ENCODE results near the gene AJUBA. TPM values are rescaled to one million over a fixed set of nuclear protein-coding genes. Genes with fewer than 3 reads are reported as not detected.
A peak's percentile ranks its signal among the peaks of the same experiment; 100 is the strongest.

The AJUBA gene
- total RNA-seq, 1 experiment from 2014 or later, result 27.5 TPM

GRCh38 chr14:22996768-22997654 is 14.7 kb upstream of the AJUBA start:
- Histone ChIP-seq H3K27me3 (ENCODE audit: control insufficient read depth, insufficient read depth, low read length) (no peaks in the 10 kb centered on the region), H3K36me3 (replicated peaks; ENCODE audit: control insufficient read depth, insufficient read depth, low read length) (no peaks in the 10 kb centered on the region), H3K4me3 (ENCODE audit: insufficient read depth, low read depth, low read length) (no peak overlapping the region)
- no peak for DNase-seq

DNA sequence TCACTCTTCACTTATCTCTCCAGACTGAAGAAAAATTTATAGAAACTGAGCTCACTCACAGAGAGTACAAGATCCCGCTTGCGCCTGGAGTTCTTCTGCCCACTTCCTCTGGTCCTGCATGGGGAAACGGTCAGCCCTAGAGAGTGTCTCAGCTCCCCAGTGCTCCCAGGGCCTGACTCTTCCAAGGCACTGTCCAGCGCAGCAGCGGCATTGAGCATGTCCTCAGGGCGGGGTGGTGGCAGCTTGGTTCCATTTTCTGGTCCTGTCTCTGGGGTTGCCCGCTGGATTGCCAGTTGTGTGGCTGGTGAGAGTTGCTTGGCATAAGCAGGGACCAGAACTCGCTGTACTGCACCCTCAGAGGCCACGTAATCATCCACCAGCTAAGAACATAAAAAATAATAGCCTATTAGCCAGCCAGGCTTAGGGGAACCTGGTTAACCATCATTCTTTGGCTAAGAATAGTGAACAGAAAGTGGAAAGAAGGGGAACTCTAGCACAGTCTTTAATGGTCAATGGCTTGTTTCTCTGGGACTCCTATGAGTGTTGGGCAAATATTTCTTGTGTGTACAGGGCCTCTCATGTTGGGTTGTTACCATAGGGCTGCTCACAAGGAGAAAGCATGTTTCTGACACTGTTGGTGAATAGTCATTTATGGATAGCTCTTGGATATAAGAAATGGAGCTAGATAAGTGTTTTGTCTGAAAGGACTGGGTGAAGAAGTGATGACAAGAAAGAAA is 13.7 kb upstream of the AJUBA start:
- H3K27me3 ChIP-seq (ENCODE audit: control insufficient read depth, insufficient read depth, low read length), result no peaks in the 10 kb centered on the region
- H3K36me3 ChIP-seq (replicated peaks; ENCODE audit: control insufficient read depth, insufficient read depth, low read length), result no peaks in the 10 kb centered on the region
- H3K4me3 ChIP-seq (ENCODE audit: insufficient read depth, low read depth, low read length), result no peak overlapping the region
- no peak for DNase-seq

- H3K36me3 ChIP-seq (replicated peaks; ENCODE audit: control insufficient read depth, insufficient read depth, low read length), result no peaks in the 10 kb centered on the region
- peak; percentile 71 for DNase-seq
- no peaks in the 10 kb centered on the region for H3K27me3 ChIP-seq (ENCODE audit: control insufficient read depth, insufficient read depth, low read length)
- H3K4me3 ChIP-seq (ENCODE audit: insufficient read depth, low read depth, low read length), result no peak overlapping the region
Observed at GRCh38 chr14:22994762-22995275, 12.5 kb upstream of the AJUBA start.

GRCh38 chr14:22993517-22993916 is 11.2 kb upstream of the AJUBA start:
- Histone ChIP-seq H3K4me3 (ENCODE audit: insufficient read depth, low read depth, low read length) (no peak overlapping the region), H3K27me3 (ENCODE audit: control insufficient read depth, insufficient read depth, low read length) (no peaks in the 10 kb centered on the region), H3K36me3 (replicated peaks; ENCODE audit: control insufficient read depth, insufficient read depth, low read length) (no peaks in the 10 kb centered on the region)
- DNase-seq, result no peak

DNA sequence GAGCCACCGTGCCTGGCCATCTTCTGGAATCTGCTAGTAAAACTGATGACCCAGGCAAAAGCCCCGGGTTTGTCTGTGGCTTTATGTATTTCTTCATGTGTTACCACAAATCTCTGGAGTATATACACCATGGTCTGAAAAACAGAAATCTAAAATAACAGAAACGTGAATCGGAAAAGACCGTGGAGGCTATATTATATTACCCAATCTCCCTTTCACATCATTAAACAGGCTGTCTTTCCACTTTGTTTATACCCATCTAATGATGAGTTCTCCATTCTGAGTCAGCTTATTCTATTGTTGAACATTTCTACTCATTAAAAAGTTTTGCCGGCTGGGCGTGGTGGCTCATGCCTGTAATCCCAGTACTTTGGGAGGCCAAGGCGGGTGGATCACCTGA is 9.5 kb upstream of the AJUBA start:
- DNase-seq, result no peak
- H3K27me3 ChIP-seq (ENCODE audit: control insufficient read depth, insufficient read depth, low read length), result no peaks in the 10 kb centered on the region
- no peaks in the 10 kb centered on the region for H3K36me3 ChIP-seq (replicated peaks; ENCODE audit: control insufficient read depth, insufficient read depth, low read length)
- H3K4me3 ChIP-seq (ENCODE audit: insufficient read depth, low read depth, low read length), result no peak overlapping the region

GRCh38 chr14:22987291-22987690 is 4.9 kb upstream of the AJUBA start:
- H3K27me3 ChIP-seq (ENCODE audit: control insufficient read depth, insufficient read depth, low read length), result no peaks in the 10 kb centered on the region
- H3K4me3 ChIP-seq (ENCODE audit: insufficient read depth, low read depth, low read length), result no peak overlapping the region
- no peak for DNase-seq
- H3K36me3 ChIP-seq (replicated peaks; ENCODE audit: control insufficient read depth, insufficient read depth, low read length), result no peaks in the 10 kb centered on the region

GRCh38 chr14:22986508-22987054 is 4.2 kb upstream of the AJUBA start:
- DNase-seq, result peak; percentile 89
- H3K4me3 ChIP-seq (ENCODE audit: insufficient read depth, low read depth, low read length), result no peak overlapping the region

GRCh38 chr14:22985894-22986507 is 3.6 kb upstream of the AJUBA start:
- peaks cover 12% of the 10 kb centered on the region for H3K27me3 ChIP-seq (ENCODE audit: control insufficient read depth, insufficient read depth, low read length)
- no peak overlapping the region for H3K4me3 ChIP-seq (ENCODE audit: insufficient read depth, low read depth, low read length)
- H3K36me3 ChIP-seq (replicated peaks; ENCODE audit: control insufficient read depth, insufficient read depth, low read length), result no peaks in the 10 kb centered on the region
- no peak for DNase-seq

More at GRCh38 chr14:22986508-22987054, 4.2 kb upstream of the AJUBA start:
- Histone ChIP-seq H3K36me3 (replicated peaks; ENCODE audit: control insufficient read depth, insufficient read depth, low read length) (no peaks in the 10 kb centered on the region), H3K27me3 (ENCODE audit: control insufficient read depth, insufficient read depth, low read length) (peaks cover 6% of the 10 kb centered on the region)

DNA sequence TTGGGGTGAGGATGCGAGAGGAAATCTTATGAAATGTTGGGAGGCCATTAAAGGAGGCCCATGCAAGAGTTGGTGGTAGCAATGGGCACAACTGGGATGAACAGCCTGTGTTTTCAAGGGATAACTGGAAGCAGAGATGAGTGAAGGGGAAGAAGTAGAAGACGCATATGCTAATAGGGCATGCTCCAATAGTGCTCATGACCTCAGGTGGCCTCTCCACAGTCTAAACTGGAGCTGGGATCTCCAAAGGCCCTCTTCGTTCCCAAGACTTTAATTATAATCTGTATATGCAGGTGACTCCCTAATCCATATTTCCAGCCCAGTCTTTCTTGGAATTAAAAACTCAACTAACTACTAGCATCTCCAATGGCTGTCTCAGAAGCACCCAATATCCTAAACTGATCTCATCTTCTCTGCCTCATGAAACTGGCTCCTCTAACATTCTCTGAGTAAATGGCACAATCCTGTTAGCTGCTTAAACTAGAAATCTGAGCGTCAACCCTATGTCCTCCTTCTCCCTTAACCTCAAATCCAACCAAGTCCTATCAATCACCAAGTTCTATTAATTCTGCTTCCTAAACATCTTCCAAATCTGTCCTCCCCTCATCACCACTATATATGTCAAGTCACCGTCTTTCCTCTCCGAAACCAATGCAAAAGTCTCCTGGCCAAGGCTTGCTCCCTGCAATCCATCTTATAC is 2.8 kb upstream of the AJUBA start:
- Histone ChIP-seq H3K36me3 (replicated peaks; ENCODE audit: control insufficient read depth, insufficient read depth, low read length) (no peaks in the 10 kb centered on the region), H3K27me3 (ENCODE audit: control insufficient read depth, insufficient read depth, low read length) (peaks cover 15% of the 10 kb centered on the region), H3K4me3 (ENCODE audit: insufficient read depth, low read depth, low read length) (no peak overlapping the region)
- no peak for DNase-seq

- Histone ChIP-seq H3K36me3 (replicated peaks; ENCODE audit: control insufficient read depth, insufficient read depth, low read length) (peaks cover 2% of the 10 kb centered on the region), H3K4me3 (ENCODE audit: insufficient read depth, low read depth, low read length) (peak overlapping the region; percentile 68), H3K27me3 (ENCODE audit: control insufficient read depth, insufficient read depth, low read length) (peaks cover 15% of the 10 kb centered on the region)
- DNase-seq, result peak; percentile 91
Observed at GRCh38 chr14:22981876-22982476, 375 bp downstream of the AJUBA start.

- H3K4me3 ChIP-seq (ENCODE audit: insufficient read depth, low read depth, low read length), result peak overlapping the region; percentile 68
- H3K36me3 ChIP-seq (replicated peaks; ENCODE audit: control insufficient read depth, insufficient read depth, low read length), result peaks cover 2% of the 10 kb centered on the region
- peaks cover 15% of the 10 kb centered on the region for H3K27me3 ChIP-seq (ENCODE audit: control insufficient read depth, insufficient read depth, low read length)
- peak; percentile 81 for DNase-seq
Observed at GRCh38 chr14:22981090-22981875, 1.1 kb downstream of the AJUBA start.

DNA sequence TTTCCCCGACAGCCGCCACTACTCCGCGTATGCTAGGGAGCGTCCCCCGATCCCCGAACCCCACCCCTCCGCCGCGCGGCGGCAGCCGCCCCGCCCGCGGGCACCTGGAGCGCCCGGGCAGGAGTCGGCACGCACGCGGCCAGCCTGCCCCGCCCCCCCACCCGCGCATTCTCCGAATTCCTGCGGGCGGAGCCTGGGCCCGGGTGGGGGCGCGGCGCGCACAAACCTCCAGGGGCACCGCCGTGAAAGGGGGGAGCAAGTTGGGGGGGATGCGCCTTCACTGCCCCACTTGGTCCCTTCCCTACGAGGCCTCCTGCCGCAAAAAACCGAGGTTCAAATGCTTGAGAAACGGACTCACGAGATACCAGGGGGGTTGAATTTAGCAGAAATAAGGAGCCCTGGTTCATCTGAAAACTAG is 1.7 kb downstream of the AJUBA start:
- Histone ChIP-seq H3K4me3 (ENCODE audit: insufficient read depth, low read depth, low read length) (peak overlapping the region; percentile 68), H3K36me3 (replicated peaks; ENCODE audit: control insufficient read depth, insufficient read depth, low read length) (peaks cover 5% of the 10 kb centered on the region), H3K27me3 (ENCODE audit: control insufficient read depth, insufficient read depth, low read length) (peaks cover 15% of the 10 kb centered on the region)
- DNase-seq, result peak; percentile 95

Measured in H7 (cell line).